Islet of Langerhans (tissue), 1 donor: Measurements from ENCODE around the gene SEPTIN10.
"Not testable (repeated sequence)": the region's sequence is repeated elsewhere in the genome, so short reads cannot be mapped to it uniquely, and the experiment has no call there.

ENCODE experiments used
- FAIRE-seq: peaks from one replicate; lab custom pipeline; 2011; peaks lifted over from hg19 to GRCh38; lab: Jason Lieb, UNC

The SEPTIN10 gene

GRCh38 chr2:109545828-109546713, 67.7 kb downstream of the SEPTIN10 start:
- FAIRE-seq = peak; percentile 89

- no peak for FAIRE-seq
These were observed 71.4 kb downstream of the SEPTIN10 start for GRCh38 chr2:109542384-109542783.

GRCh38 chr2:109538546-109538945, 75.2 kb downstream of the SEPTIN10 start:
- FAIRE-seq = no peak

GRCh38 chr2:109537565-109538222, 76.1 kb downstream of the SEPTIN10 start:
- FAIRE-seq = no peak

GRCh38 chr2:109536556-109536955, 77.2 kb downstream of the SEPTIN10 start:
- FAIRE-seq = not testable (repeated sequence)

GRCh38 chr2:109535217-109535946, 78.4 kb downstream of the SEPTIN10 start:
- no peak for FAIRE-seq

GRCh38 chr2:109533823-109534222, 79.9 kb downstream of the SEPTIN10 start:
- FAIRE-seq = no peak

- no peak for FAIRE-seq
These were observed 81.1 kb downstream of the SEPTIN10 start for GRCh38 chr2:109532728-109533076.

GRCh38 chr2:109531896-109532727, 81.7 kb downstream of the SEPTIN10 start:
- FAIRE-seq = no peak

- no peak for FAIRE-seq
These were observed 82.5 kb downstream of the SEPTIN10 start for GRCh38 chr2:109531221-109531620.

GRCh38 chr2:109530712-109531111, 83.1 kb downstream of the SEPTIN10 start:
- no peak for FAIRE-seq

GRCh38 chr2:109529532-109530449, 84.0 kb downstream of the SEPTIN10 start:
- no peak for FAIRE-seq

GRCh38 chr2:109528811-109529501, 84.8 kb downstream of the SEPTIN10 start:
- FAIRE-seq = no peak

- FAIRE-seq = no peak
These were observed 85.7 kb downstream of the SEPTIN10 start for GRCh38 chr2:109527846-109528705.

GRCh38 chr2:109527079-109527478, 86.7 kb downstream of the SEPTIN10 start:
- no peak for FAIRE-seq

GRCh38 chr2:109526442-109526970, 87.3 kb downstream of the SEPTIN10 start:
- FAIRE-seq = no peak

- no peak for FAIRE-seq
These were observed 87.9 kb downstream of the SEPTIN10 start for GRCh38 chr2:109525836-109526235.

GRCh38 chr2:109523536-109524361, 90.0 kb downstream of the SEPTIN10 start:
- FAIRE-seq = no peak
